MM.1S (cell line): ENCODE measurements around the gene ZNF385A.

Experiments used
- CTCF ChIP-seq: fragments of 300-600 bp; sonication (generic); IDR thresholded peaks from 2 replicates; pipeline ENCODE4 v1.5.1; 2016; ENCODE audit warnings: antibody characterized with exemption, low read length, mixed read lengths
- EZH2 ChIP-seq: fragments of 300-600 bp; sonication (generic); optimal IDR thresholded peaks from 2 replicates; pipeline ENCODE3; 2017; ENCODE audit warnings: low read depth, mild to moderate bottlenecking, antibody characterized with exemption, low read length, mixed read lengths

GRCh38 chr12:54429014-54429471, 44.5 kb upstream of the ZNF385A start:
- TF ChIP-seq EZH2 (no peak), CTCF (no peak)
